ENCODE measurements around the gene SRGAP2B.
"Not testable (repeated sequence)": the region's sequence is repeated elsewhere in the genome, so short reads cannot be mapped to it uniquely, and the experiment has no call there.

SRGAP2B gene

GRCh38 chr1:144992915-144993314 is 102.2 kb downstream of the SRGAP2B start:
- DNase-seq, result not testable (repeated sequence)

GRCh38 chr1:144990611-144991010 is 104.5 kb downstream of the SRGAP2B start:
- DNase-seq, result not testable (repeated sequence)

- DNase-seq, result not testable (repeated sequence)
Measured at GRCh38 chr1:144987131-144987530, 108.0 kb downstream of the SRGAP2B start.

DNA sequence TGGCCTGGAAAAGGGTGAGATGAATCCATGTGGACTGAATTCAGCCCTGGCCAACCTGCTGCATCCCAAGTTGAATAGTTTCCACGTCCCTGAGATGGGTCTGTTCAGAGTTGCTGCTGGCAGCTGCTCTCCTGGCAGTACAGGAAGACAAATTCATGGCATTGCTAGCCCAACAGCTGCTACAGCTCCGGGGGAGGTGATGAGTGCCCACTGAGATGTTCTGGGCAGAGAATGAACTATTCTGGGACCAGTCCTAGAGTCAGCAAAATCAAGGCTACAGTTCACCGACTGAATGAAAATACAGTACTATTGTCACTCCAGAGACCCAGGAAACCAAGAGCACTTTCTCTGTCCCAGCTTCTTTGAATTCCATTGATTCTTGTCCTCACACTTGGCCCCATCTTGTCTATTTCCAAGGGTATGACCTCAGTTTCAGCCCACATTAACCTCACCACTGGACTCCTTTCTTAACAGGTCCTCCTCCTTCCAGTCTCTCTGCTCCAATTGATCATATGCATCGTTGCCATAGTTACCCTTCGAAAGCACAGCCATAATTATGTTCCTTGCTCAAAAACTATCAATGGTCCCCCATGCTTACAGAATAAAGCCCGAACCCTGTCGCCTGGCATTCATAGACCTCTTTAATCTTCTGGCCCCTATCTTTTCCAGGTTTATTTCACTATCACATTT is 108.8 kb downstream of the SRGAP2B start:
- not testable (repeated sequence) for DNase-seq

DNA sequence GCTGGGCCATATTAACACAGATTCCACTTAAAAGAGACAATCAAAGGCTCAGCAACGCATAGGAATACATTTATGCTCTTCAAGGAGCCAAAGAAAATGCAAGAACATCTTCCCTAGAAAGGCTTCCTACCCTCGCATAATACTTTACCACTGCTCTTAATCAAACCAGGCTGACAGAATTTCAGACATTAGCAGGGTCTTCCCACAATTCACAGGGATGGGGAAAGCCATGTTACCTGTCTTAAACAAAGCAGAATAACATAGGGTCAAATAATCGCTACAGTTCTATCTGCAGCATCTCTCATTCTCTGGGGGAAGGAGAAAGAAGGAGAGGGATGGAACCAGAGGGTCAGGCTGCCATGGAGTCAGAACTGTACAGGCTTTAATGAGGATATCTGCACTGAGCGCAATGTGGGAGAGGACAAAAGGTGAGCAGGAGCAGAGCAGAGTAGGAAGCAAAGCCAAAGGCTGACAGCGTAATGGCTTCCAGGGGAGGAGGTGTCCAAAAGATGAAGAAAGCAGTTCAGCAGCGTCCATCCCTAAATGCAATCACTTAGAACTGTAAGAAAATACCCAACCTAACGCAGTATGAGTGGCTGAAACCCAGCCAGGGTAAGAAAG is 109.5 kb downstream of the SRGAP2B start:
- DNase-seq, result not testable (repeated sequence)

DNA sequence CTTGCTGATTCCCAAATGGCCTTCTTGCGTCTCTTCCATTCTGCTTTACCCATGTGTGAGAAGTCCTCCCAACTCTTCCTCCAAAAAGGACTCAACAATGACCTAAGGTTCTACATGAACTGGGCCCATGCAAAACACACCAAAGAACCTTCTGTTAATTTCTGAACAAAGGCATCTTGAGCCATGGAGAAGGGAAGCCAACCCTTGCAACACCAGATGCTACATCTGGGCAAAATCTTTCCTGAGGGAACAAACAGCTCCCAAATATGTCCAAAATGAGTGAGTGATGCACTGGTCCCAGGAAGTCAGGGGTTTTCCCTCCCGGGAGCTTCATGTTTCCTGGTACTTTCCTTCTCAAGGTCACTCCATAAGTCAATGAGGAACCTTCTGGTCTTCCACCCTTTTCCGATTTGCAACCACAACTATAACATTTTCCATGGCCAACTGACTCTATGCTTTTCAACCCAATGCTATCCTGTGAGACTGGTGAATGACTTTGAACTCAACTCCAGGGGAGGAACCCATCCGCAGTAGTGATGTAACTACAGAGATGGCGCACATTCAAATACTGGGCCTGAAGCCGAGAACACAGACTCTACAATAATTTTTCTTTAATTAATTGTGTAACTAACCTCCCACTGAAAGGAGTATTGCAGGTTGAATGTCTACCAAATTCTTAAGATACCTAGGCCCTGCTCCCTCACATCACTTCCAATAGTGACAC is 112.2 kb downstream of the SRGAP2B start:
- not testable (repeated sequence) for DNase-seq

- DNase-seq, result not testable (repeated sequence)
Measured at GRCh38 chr1:144981157-144981556, 114.0 kb downstream of the SRGAP2B start.

DNA sequence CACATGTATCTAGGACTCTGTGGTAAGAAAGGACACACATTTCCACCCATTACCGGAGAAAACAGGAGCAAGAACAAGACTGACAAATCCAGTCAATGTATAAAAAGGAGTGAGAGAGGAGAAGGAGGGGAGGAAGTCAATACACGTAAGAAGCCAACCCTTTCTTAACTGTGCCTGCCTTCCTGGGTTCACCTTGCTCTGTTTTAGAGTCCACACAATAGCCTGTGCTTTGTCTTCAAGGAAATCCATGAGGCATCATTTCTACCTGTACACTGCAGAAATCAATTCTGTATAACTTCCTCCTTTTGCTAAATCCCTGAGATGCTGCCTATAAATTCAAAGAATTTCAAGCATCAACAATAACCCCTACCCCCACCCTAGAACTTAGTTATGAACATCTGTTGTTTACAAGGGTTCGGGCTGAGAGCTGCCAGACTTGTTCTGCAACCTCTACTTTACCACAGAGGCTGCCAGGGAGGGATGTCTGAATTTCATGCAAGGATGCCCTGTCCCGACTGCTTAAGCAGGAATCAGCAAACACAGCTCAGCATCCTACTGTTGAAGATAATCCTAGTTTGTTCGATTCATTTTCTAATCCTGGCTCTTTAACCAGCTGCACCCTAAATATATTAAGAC is 115.0 kb downstream of the SRGAP2B start:
- DNase-seq, result not testable (repeated sequence)

- DNase-seq, result not testable (repeated sequence)
Measured at GRCh38 chr1:144977856-144978255, 117.3 kb downstream of the SRGAP2B start.

DNA sequence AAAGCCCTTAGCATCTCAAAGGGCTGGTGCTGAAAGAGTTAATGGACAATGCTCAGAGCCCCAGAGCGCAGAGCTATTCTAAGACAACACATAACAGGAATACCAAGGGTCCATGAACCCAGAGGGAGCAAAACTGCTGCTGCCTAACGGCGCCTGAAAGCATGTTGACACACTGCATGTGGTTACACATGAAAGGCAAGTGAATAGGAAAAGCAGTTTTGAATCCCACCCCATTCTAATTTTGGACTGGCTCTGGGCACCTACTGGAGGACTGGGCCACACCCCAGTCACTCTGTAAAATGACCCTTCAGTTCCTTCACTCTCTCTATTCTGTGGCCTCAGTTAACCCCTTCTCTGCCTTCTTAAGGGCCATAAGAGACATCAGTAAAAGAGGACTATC is 123.2 kb downstream of the SRGAP2B start:
- DNase-seq, result not testable (repeated sequence)

GRCh38 chr1:144966488-144966887 is 128.6 kb downstream of the SRGAP2B start:
- not testable (repeated sequence) for DNase-seq

- DNase-seq, result not testable (repeated sequence)
Measured at GRCh38 chr1:144964765-144965164, 130.4 kb downstream of the SRGAP2B start.

GRCh38 chr1:144964186-144964585 is 130.9 kb downstream of the SRGAP2B start:
- not testable (repeated sequence) for DNase-seq

- not testable (repeated sequence) for DNase-seq
Measured at GRCh38 chr1:144963571-144963970, 131.6 kb downstream of the SRGAP2B start.

- DNase-seq, result not testable (repeated sequence)
Measured at GRCh38 chr1:144961604-144962583, 133.2 kb downstream of the SRGAP2B start.

GRCh38 chr1:144960929-144961488 is 134.1 kb downstream of the SRGAP2B start:
- not testable (repeated sequence) for DNase-seq

DNA sequence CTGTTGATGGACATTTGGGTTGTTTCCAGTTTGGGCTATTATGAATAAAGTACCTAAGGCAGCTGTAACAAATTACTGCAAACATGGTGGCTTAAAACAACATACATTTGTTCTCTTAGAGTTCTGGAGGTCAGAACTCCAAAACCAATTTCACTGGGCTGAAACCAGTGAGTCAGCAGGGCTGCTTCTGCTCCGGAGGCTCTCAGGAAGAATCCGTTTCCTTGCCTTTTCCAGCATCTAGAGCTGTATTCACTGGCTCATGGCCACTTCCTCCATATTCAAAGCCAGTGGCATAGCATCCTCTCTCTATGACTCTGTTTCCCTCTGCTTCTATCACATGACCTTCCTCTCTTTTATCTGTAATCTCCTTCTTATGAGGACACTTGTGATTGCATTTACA is 146.7 kb downstream of the SRGAP2B start:
- not testable (repeated sequence) for DNase-seq

GRCh38 chr1:144947495-144947894 is 147.6 kb downstream of the SRGAP2B start:
- not testable (repeated sequence) for DNase-seq

GRCh38 chr1:144946525-144947480 is 148.3 kb downstream of the SRGAP2B start:
- not testable (repeated sequence) for DNase-seq

DNA sequence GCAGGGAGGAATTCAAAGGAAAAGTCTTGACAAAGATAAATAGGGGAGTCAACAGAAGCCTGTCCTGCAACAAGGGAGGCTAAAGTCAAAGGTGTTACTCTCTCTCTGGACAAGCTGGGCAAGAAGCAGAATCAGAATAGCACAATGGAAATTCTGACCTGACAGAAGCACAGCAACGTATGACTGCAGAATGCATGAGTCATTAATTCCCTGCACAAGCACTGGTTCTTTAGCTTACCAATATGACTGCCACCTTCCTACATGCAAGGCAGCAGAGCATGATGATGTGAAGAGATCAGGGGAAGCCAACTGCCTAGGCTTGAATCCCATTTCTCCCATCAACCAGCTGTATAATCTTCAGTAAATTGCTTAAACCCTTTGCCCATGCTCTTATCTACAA is 153.4 kb downstream of the SRGAP2B start:
- not testable (repeated sequence) for DNase-seq
